Measurements from ENCODE around the gene TPRN. TPM values are rescaled to one million over a fixed set of nuclear protein-coding genes. Genes with fewer than 3 reads are reported as not detected.

The TPRN gene
- total and polyA plus RNA-seq, 2 experiments from 2014 or later, result 6.4 to 29.2 TPM

DNA sequence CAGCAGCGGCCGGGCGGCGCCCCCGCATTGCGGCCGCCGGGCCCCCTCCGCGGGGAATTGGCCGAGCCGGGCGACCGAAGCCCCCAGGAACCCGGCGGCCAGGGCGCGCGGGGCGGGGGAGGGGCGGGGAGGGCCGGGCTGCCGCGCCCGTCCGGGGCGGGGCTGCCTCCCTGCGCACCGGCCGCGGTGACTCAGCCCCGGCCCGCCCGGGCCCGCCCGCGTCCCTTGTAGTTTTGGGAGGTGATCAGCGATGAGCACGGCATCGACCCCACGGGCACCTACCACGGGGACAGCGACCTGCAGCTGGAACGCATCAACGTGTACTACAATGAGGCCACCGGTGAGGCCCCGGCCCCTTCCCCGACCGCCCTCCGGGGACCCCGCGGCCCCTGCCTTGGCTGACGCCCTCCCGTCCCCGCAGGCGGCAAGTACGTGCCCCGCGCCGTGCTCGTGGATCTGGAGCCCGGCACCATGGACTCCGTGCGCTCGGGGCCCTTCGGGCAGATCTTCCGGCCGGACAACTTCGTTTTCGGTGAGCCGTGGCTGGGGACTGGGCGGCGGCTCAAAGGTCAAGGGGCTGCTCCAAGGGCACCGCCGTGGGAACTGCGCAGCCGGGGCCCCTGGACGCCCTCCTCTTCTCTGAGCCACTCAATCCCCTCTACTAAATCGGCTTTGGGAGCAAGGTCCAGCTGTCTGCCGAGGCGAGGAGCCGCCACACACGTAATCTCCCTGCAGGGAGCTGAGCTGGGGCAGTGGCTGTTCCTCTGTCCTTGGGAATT lies 41.1 kb upstream of the TPRN start:
- Histone ChIP-seq H3K27ac (ENCODE audit: low read depth) (no peak overlapping the region; the same call in 1 of the 2 replicates), H3K4me2 (peak overlapping the region; percentile 90), H3F3A (replicated peaks; ENCODE audit: low read depth) (0 out of 2 replicates have a peak, but pooled peaks cover 29% of the 10 kb centered on the region), H4K20me1 (replicated peaks; ENCODE audit: insufficient read depth) (peaks cover 16% of the 10 kb centered on the region), H3K4me3 (peak overlapping the region; percentile 89), H3K9me2 (ENCODE audit: insufficient read depth) (no peaks in the 10 kb centered on the region), H3K4me1 (ENCODE audit: insufficient read depth) (peaks cover 27% of the 10 kb centered on the region; the same call in 1 of the 2 replicates), H3K79me2 (replicated peaks; ENCODE audit: insufficient read depth) (peaks cover 29% of the 10 kb centered on the region), H3K36me3 (ENCODE audit: insufficient read depth) (no peaks in the 10 kb centered on the region), H2AFZ (no peak overlapping the region), H3K27me3 (ENCODE audit: insufficient read depth) (no peaks in the 10 kb centered on the region)
- Mint-ChIP-seq H3K9me3 (no peaks in the 10 kb centered on the region), H3K27me3 (ENCODE audit: insufficient read depth, low read depth, poor library complexity) (peaks cover 29% of the 10 kb centered on the region), H3K27ac (peak overlapping the region; percentile 72; the same call in 1 of the 2 replicates), H3K4me3 (peak overlapping the region; percentile 86), H3K36me3 (ENCODE audit: low read depth) (peaks cover 31% of the 10 kb centered on the region), H3K4me1 (peaks cover 39% of the 10 kb centered on the region)
- DNase-seq (ENCODE audit: low spot score), result no peak
- TF ChIP-seq, protein P1, sequence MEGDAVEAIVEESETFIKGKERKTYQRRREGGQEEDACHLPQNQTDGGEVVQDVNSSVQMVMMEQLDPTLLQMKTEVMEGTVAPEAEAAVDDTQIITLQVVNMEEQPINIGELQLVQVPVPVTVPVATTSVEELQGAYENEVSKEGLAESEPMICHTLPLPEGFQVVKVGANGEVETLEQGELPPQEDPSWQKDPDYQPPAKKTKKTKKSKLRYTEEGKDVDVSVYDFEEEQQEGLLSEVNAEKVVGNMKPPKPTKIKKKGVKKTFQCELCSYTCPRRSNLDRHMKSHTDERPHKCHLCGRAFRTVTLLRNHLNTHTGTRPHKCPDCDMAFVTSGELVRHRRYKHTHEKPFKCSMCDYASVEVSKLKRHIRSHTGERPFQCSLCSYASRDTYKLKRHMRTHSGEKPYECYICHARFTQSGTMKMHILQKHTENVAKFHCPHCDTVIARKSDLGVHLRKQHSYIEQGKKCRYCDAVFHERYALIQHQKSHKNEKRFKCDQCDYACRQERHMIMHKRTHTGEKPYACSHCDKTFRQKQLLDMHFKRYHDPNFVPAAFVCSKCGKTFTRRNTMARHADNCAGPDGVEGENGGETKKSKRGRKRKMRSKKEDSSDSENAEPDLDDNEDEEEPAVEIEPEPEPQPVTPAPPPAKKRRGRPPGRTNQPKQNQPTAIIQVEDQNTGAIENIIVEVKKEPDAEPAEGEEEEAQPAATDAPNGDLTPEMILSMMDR (conservative IDR thresholded peaks at IDR 0.05; ENCODE audit: low read depth in 2 of 2), result no peak
- TF ChIP-seq JUNB (IDR thresholded peaks at IDR 0.05; ENCODE audit: unreplicated experiment), result no peak
- ATAC-seq, result no peak

- Histone ChIP-seq H3K9me2 (ENCODE audit: insufficient read depth) (no peaks in the 10 kb centered on the region), H3F3A (replicated peaks; ENCODE audit: low read depth) (0 out of 2 replicates have a peak, but pooled peaks cover 29% of the 10 kb centered on the region), H3K27ac (ENCODE audit: low read depth) (peak within 1 kb of the TSS; percentile 66; the same call in 1 of the 2 replicates), H3K79me2 (replicated peaks; ENCODE audit: insufficient read depth) (peaks cover 29% of the 10 kb centered on the region), H4K20me1 (replicated peaks; ENCODE audit: insufficient read depth) (peaks cover 16% of the 10 kb centered on the region), H3K4me2 (peak within 1 kb of the TSS; percentile 99), H3K27me3 (ENCODE audit: insufficient read depth) (no peaks in the 10 kb centered on the region), H3K36me3 (ENCODE audit: insufficient read depth) (no peaks in the 10 kb centered on the region), H3K4me1 (ENCODE audit: insufficient read depth) (peaks cover 27% of the 10 kb centered on the region; the same call in 1 of the 2 replicates), H2AFZ (peak within 1 kb of the TSS; percentile 47), H3K4me3 (peak within 1 kb of the TSS; percentile 89)
- H3K27ac Mint-ChIP-seq, result peak within 1 kb of the TSS; percentile 89
- DNase-seq (ENCODE audit: low spot score) (peak; percentile 99), ATAC-seq (peak; percentile 68)
- peak; percentile 100 for TF ChIP-seq POLR2AphosphoS5 (IDR thresholded peaks at IDR 0.05; ENCODE audit: low read depth)
- peak; percentile 9; the same call in 1 of the 2 replicates for TF ChIP-seq CREB1 (CRISPR knock-in tag; IDR thresholded peaks at IDR 0.05; ENCODE audit: low read depth)
- TF ChIP-seq ZNF114 (CRISPR knock-in tag; IDR thresholded peaks at IDR 0.05), result no peak
- TF ChIP-seq, protein P2, sequence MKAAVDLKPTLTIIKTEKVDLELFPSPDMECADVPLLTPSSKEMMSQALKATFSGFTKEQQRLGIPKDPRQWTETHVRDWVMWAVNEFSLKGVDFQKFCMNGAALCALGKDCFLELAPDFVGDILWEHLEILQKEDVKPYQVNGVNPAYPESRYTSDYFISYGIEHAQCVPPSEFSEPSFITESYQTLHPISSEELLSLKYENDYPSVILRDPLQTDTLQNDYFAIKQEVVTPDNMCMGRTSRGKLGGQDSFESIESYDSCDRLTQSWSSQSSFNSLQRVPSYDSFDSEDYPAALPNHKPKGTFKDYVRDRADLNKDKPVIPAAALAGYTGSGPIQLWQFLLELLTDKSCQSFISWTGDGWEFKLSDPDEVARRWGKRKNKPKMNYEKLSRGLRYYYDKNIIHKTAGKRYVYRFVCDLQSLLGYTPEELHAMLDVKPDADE (IDR thresholded peaks at IDR 0.05), result peak; percentile 44; the same call in 1 of the 2 replicates
- H3K4me1 Mint-ChIP-seq, result peaks cover 39% of the 10 kb centered on the region
- peaks cover 28% of the 10 kb centered on the region for H3K27me3 Mint-ChIP-seq (ENCODE audit: insufficient read depth, low read depth, poor library complexity)
- peaks cover 31% of the 10 kb centered on the region for H3K36me3 Mint-ChIP-seq (ENCODE audit: low read depth)
- H3K4me3 Mint-ChIP-seq, result peak within 1 kb of the TSS; percentile 86
- H3K9me3 Mint-ChIP-seq, result no peaks in the 10 kb centered on the region
These were observed 40.4 kb upstream of the TPRN start, which contains the start of gene TUBB4B for GRCh38 chr9:137240841-137241489. TUBB4B (plus strand) TSS chr9:137241287; CDS start chr9:137241361, 74 bp downstream.

Measured in GM23338 (cell line).